Skeletal muscle tissue (tissue), 4 donors: ENCODE measurements around the gene RRAGD. TPM values are rescaled to one million over a fixed set of nuclear protein-coding genes. Genes with fewer than 3 reads are reported as not detected.

Source experiments
- H3K27ac ChIP-seq: one replicate; pipeline ENCODE4 v1.7.0; 2013; ENCODE audit warnings: mild to moderate bottlenecking, low read depth, low read length, inconsistent platforms
- H3K27me3 ChIP-seq, 3 donors: one replicate each; pipeline ENCODE4 v1.7.0; 2013; ENCODE audit warnings: low read length in 3 of 3; ENCODE audit not compliant: control insufficient read depth in 3 of 3, insufficient read depth in 3 of 3
- H3K36me3 ChIP-seq, 3 donors: one replicate each; pipeline ENCODE4 v1.7.0; 2013; ENCODE audit warnings: low read length in 3 of 3; ENCODE audit not compliant: control insufficient read depth in 3 of 3, insufficient read depth in 3 of 3
- H3K4me1 ChIP-seq, 3 donors: one replicate each; pipeline ENCODE4 v1.7.0; 2013; ENCODE audit warnings: low read length in 3 of 3, mild to moderate bottlenecking in 3 of 3; ENCODE audit not compliant: control insufficient read depth in 3 of 3, insufficient read depth in 3 of 3
- H3K4me3 ChIP-seq, 3 donors: one replicate each; pipeline ENCODE4 v1.7.0; 2013; ENCODE audit warnings: low read length in 3 of 3
- H3K9ac ChIP-seq, 3 donors: one replicate each; pipeline ENCODE4 v1.7.0; 2013; ENCODE audit warnings: low read length in 3 of 3, mild to moderate bottlenecking in 3 of 3, moderate library complexity in 2 of 3, low read depth in 1 of 3
- H3K9me3 ChIP-seq, 3 donors: one replicate each; pipeline ENCODE4 v1.7.0; 2013; ENCODE audit warnings: low read length in 3 of 3; ENCODE audit not compliant: control insufficient read depth in 3 of 3
- total RNA-seq: library from RNA; depleted of rRNA; stranded (reverse); fragments of >200 nt; gene quantifications from one replicate; pipeline ENCODE4 v1.2.3, GENCODE V29; 2014
- donor health status: Osteomylitis.

Gene RRAGD
- total RNA-seq = 65.8 TPM

- Histone ChIP-seq H3K27me3 (no peaks in the 10 kb centered on the region), H3K4me1 (peaks cover 18 to 37% (median 25%) of the 10 kb centered on the region in 3 donors), H3K9ac (peak within 1 kb of the TSS; percentile 93 to 96 (median 94)), H3K27ac (peak within 1 kb of the TSS; percentile 99), H3K9me3 (no peaks in the 10 kb centered on the region), H3K36me3 (no peaks in the 10 kb centered on the region), H3K4me3 (peak within 1 kb of the TSS; percentile 83 to 87 (median 85))
These were observed at the start of gene RRAGD for GRCh38 chr6:89412071-89413005. RRAGD (minus strand) TSS chr6:89412273; CDS start chr6:89411993, 280 bp downstream.

- H3K36me3 ChIP-seq = peaks cover 0 to 2% (median 0%) of the 10 kb centered on the region in 3 donors
- no peak overlapping the region for H3K27ac ChIP-seq
- H3K4me1 ChIP-seq = no peaks in the 10 kb centered on the region
- H3K9me3 ChIP-seq = no peaks in the 10 kb centered on the region
- H3K9ac ChIP-seq = no peak overlapping the region
- H3K27me3 ChIP-seq = no peaks in the 10 kb centered on the region
- H3K4me3 ChIP-seq = no peak overlapping the region
These were observed 48.6 kb upstream of the RRAGD start for GRCh38 chr6:89460713-89461112.

- no peak overlapping the region for H3K27ac ChIP-seq
- no peak overlapping the region for H3K9ac ChIP-seq
- H3K27me3 ChIP-seq = no peaks in the 10 kb centered on the region
- no peaks in the 10 kb centered on the region for H3K9me3 ChIP-seq
- H3K36me3 ChIP-seq = peaks cover 0 to 2% (median 0%) of the 10 kb centered on the region in 3 donors
- no peak overlapping the region for H3K4me3 ChIP-seq
- no peaks in the 10 kb centered on the region for H3K4me1 ChIP-seq
These were observed 47.4 kb upstream of the RRAGD start for GRCh38 chr6:89459501-89459900.

GRCh38 chr6:89458704-89459103 lies 46.6 kb upstream of the RRAGD start:
- Histone ChIP-seq H3K27ac (no peak overlapping the region), H3K36me3 (peaks cover 0 to 2% (median 0%) of the 10 kb centered on the region in 3 donors), H3K9ac (no peak overlapping the region), H3K9me3 (no peaks in the 10 kb centered on the region), H3K27me3 (no peaks in the 10 kb centered on the region), H3K4me1 (no peaks in the 10 kb centered on the region), H3K4me3 (no peak overlapping the region)

GRCh38 chr6:89454300-89454699 lies 42.2 kb upstream of the RRAGD start:
- H3K27ac ChIP-seq = no peak overlapping the region
- no peak overlapping the region for H3K9ac ChIP-seq
- H3K9me3 ChIP-seq = no peaks in the 10 kb centered on the region
- H3K4me1 ChIP-seq = no peaks in the 10 kb centered on the region
- no peak overlapping the region for H3K4me3 ChIP-seq
- peaks cover 0 to 2% (median 0%) of the 10 kb centered on the region in 3 donors for H3K36me3 ChIP-seq
- no peaks in the 10 kb centered on the region for H3K27me3 ChIP-seq

- Histone ChIP-seq H3K27ac (no peak overlapping the region), H3K4me1 (no peaks in the 10 kb centered on the region), H3K36me3 (peaks cover 0 to 2% (median 0%) of the 10 kb centered on the region in 3 donors), H3K9ac (no peak overlapping the region), H3K9me3 (no peaks in the 10 kb centered on the region), H3K4me3 (no peak overlapping the region), H3K27me3 (no peaks in the 10 kb centered on the region)
These were observed 40.2 kb upstream of the RRAGD start for GRCh38 chr6:89452281-89452680.

GRCh38 chr6:89449193-89449592 lies 37.1 kb upstream of the RRAGD start:
- no peak overlapping the region for H3K4me3 ChIP-seq
- H3K4me1 ChIP-seq = no peaks in the 10 kb centered on the region
- H3K27me3 ChIP-seq = no peaks in the 10 kb centered on the region
- H3K9ac ChIP-seq = no peak overlapping the region
- H3K27ac ChIP-seq = no peak overlapping the region
- no peaks in the 10 kb centered on the region for H3K36me3 ChIP-seq
- no peaks in the 10 kb centered on the region for H3K9me3 ChIP-seq

GRCh38 chr6:89443658-89444057 lies 31.6 kb upstream of the RRAGD start:
- H3K36me3 ChIP-seq = no peaks in the 10 kb centered on the region
- no peak overlapping the region for H3K4me3 ChIP-seq
- no peak overlapping the region for H3K27ac ChIP-seq
- H3K27me3 ChIP-seq = no peaks in the 10 kb centered on the region
- H3K9ac ChIP-seq = no peak overlapping the region
- no peaks in the 10 kb centered on the region for H3K4me1 ChIP-seq
- H3K9me3 ChIP-seq = no peaks in the 10 kb centered on the region

- Histone ChIP-seq H3K4me1 (no peaks in the 10 kb centered on the region), H3K27me3 (no peaks in the 10 kb centered on the region), H3K9me3 (no peaks in the 10 kb centered on the region), H3K36me3 (no peaks in the 10 kb centered on the region), H3K27ac (no peak overlapping the region), H3K4me3 (no peak overlapping the region), H3K9ac (no peak overlapping the region)
These were observed 28.1 kb upstream of the RRAGD start for GRCh38 chr6:89440200-89440599.

GRCh38 chr6:89439014-89439413 lies 26.9 kb upstream of the RRAGD start:
- Histone ChIP-seq H3K9ac (no peak overlapping the region), H3K4me1 (peaks cover 0 to 2% (median 0%) of the 10 kb centered on the region in 3 donors), H3K4me3 (no peak overlapping the region), H3K9me3 (no peaks in the 10 kb centered on the region), H3K27ac (no peak overlapping the region), H3K27me3 (no peaks in the 10 kb centered on the region), H3K36me3 (no peaks in the 10 kb centered on the region)
